ENCODE data around the gene ESRRB.

- no peak for TF ChIP-seq CTCF (IDR thresholded peaks at IDR 0.05)
- no peak for TF ChIP-seq POLR2A (IDR thresholded peaks at IDR 0.05)
- TF ChIP-seq POLR2AphosphoS5 (IDR thresholded peaks at IDR 0.05) = no peak
Measured at GRCh38 chr14:76539130-76539529, 163.2 kb downstream of the ESRRB start.
